ENCODE results near the gene TMSB10.
"Not testable (repeated sequence)": the region's sequence is repeated elsewhere in the genome, so short reads cannot be mapped to it uniquely, and the experiment has no call there.

TMSB10 gene

GRCh38 chr2:84905181-84906107, at the start of gene TMSB10:
Gene TMSB10, plus strand, starts transcription at chr2:84905656.
- DNase-seq: peak; percentile 43

- no peak for DNase-seq
These were observed 49.7 kb upstream of the TMSB10 start for GRCh38 chr2:84855731-84856130.

- DNase-seq: no peak
These were observed 48.7 kb upstream of the TMSB10 start for GRCh38 chr2:84856787-84857186.

- no peak for DNase-seq
These were observed 47.9 kb upstream of the TMSB10 start for GRCh38 chr2:84857566-84857965.

GRCh38 chr2:84858123-84858522, 47.3 kb upstream of the TMSB10 start:
- DNase-seq: no peak

- no peak for DNase-seq
These were observed 46.5 kb upstream of the TMSB10 start for GRCh38 chr2:84858937-84859336.

GRCh38 chr2:84861539-84861938, 43.9 kb upstream of the TMSB10 start:
- DNase-seq: no peak

- no peak for DNase-seq
These were observed 43.5 kb upstream of the TMSB10 start for GRCh38 chr2:84862006-84862405.

GRCh38 chr2:84865181-84865783, 40.2 kb upstream of the TMSB10 start:
- DNase-seq: no peak

- DNase-seq: no peak
These were observed 39.3 kb upstream of the TMSB10 start for GRCh38 chr2:84866122-84866521.

GRCh38 chr2:84868327-84868726, 37.1 kb upstream of the TMSB10 start:
- not testable (repeated sequence) for DNase-seq

GRCh38 chr2:84870306-84870705, 35.1 kb upstream of the TMSB10 start:
- no peak for DNase-seq

GRCh38 chr2:84872691-84873090, 32.8 kb upstream of the TMSB10 start:
- not testable (repeated sequence) for DNase-seq

- DNase-seq: no peak
These were observed 32.1 kb upstream of the TMSB10 start for GRCh38 chr2:84873350-84873749.

GRCh38 chr2:84874381-84875212, 30.9 kb upstream of the TMSB10 start:
- DNase-seq: no peak

- DNase-seq: no peak
These were observed 30.3 kb upstream of the TMSB10 start for GRCh38 chr2:84875213-84875560.

GRCh38 chr2:84875619-84876018, 29.8 kb upstream of the TMSB10 start:
- not testable (repeated sequence) for DNase-seq

GRCh38 chr2:84876369-84876768, 29.1 kb upstream of the TMSB10 start:
- no peak for DNase-seq

- DNase-seq: no peak
These were observed 27.0 kb upstream of the TMSB10 start for GRCh38 chr2:84878459-84878858.

- DNase-seq: no peak
These were observed 26.4 kb upstream of the TMSB10 start for GRCh38 chr2:84878896-84879583.

GRCh38 chr2:84879584-84880394, 25.7 kb upstream of the TMSB10 start:
- no peak for DNase-seq

- no peak for DNase-seq
These were observed 25.1 kb upstream of the TMSB10 start for GRCh38 chr2:84880395-84880644.
